K562 (cell line): ENCODE results near the gene LENG8. TPM values are rescaled to one million over a fixed set of nuclear protein-coding genes. Genes with fewer than 3 reads are reported as not detected.

Source experiments
- ATAC-seq: fragments of 200-7000 bp; cut with Tn5 transposase; 3 replicates; pipeline ENCODE4 v1.9.1; 2020; ENCODE audit warnings: moderate library complexity
- BruUV-seq: library from RNA; stranded (reverse); fragments of 400-500 nt; replicated peaks from 2 replicates; lab custom pipeline; 2021; lab: Mats Ljungman, UMichigan
- CTCF ChIA-PET: fragments of 300-600 bp; formaldehyde crosslinking; extraction: SDS; loops from one replicate; lab custom pipeline; 2021; ENCODE audit warnings: low intra/inter-chr PET ratio; lab: Yijun Ruan, JAX
- POLR2A ChIA-PET: fragments of 300-600, 350-650 bp; sonication (Branson Sonifier 250); formaldehyde crosslinking; extraction: SDS; loops from one replicate; lab custom pipeline; 2021; ENCODE audit warnings: antibody characterized with exemption, inconsistent platforms; lab: Yijun Ruan, JAX
- DNase-seq, 4 experiments: peaks; one replicate each; pipeline versions ENCODE4 v3.0.0 to v3.0.0-alpha.2; 2011 to 2018; ENCODE audit warnings: low spot score in 3 of 4, mixed read lengths in 3 of 4; ENCODE audit errors: extremely low read depth in 1 of 4
- FAIRE-seq: peaks from 2 replicates; lab custom pipeline; 2011; peaks lifted over from hg19 to GRCh38; lab: Jason Lieb, UNC
- H2AFZ ChIP-seq: 2 replicates; pipeline ENCODE4 v1.6.0; 2011; ENCODE audit warnings: low read depth, low read length, control low read depth, inconsistent platforms
- H3K27ac ChIP-seq: fragments of 200-600 bp; 3 replicates; pipeline ENCODE4 v1.8.0; 2011; ENCODE audit warnings: low read depth, mild to moderate bottlenecking, control low read depth, inconsistent platforms, low read length, moderate library complexity, mixed read lengths; ENCODE audit errors: extremely low read depth
- H3K27me3 ChIP-seq, 2 experiments: fragments of 300-600 bp in 1 of 2; 2 replicates in 1 of 2; 3 replicates in 1 of 2; pipeline versions ENCODE4 v1.6.0 to v1.8.0; 2011; ENCODE audit warnings: inconsistent platforms in 2 of 2, low read length in 2 of 2, mild to moderate bottlenecking in 1 of 2, mixed read lengths in 1 of 2, moderate library complexity in 1 of 2; ENCODE audit not compliant: control insufficient read depth in 2 of 2, insufficient read depth in 2 of 2
- H3K36me3 ChIP-seq: fragments of 300-600 bp; 3 replicates; pipeline ENCODE4 v1.8.0; 2011; ENCODE audit warnings: mild to moderate bottlenecking, low read length, inconsistent platforms; ENCODE audit not compliant: control insufficient read depth, insufficient read depth
- H3K4me1 ChIP-seq, 2 experiments: fragments of 200-600 bp in 1 of 2; replicated peaks in 1 of 2; 2 replicates in 1 of 2; 3 replicates in 1 of 2; pipeline versions ENCODE4 v1.5.1 to v1.8.0; 2011; ENCODE audit warnings: inconsistent platforms in 2 of 2, low read length in 2 of 2, mild to moderate bottlenecking in 1 of 2, mixed read lengths in 1 of 2, moderate library complexity in 1 of 2; ENCODE audit not compliant: control insufficient read depth in 2 of 2, insufficient read depth in 2 of 2
- H3K4me2 ChIP-seq: 2 replicates; pipeline ENCODE4 v1.6.1; 2011; ENCODE audit warnings: low read length, control low read depth, inconsistent platforms, mixed read lengths; ENCODE audit not compliant: insufficient read depth
- H3K4me3 ChIP-seq: fragments of 200-600 bp; sonication (generic), shearing (Covaris generic); 2 replicates; pipeline ENCODE4 v1.5.1; 2016; ENCODE audit warnings: control low read depth, inconsistent platforms
- H3K79me2 ChIP-seq: fragments of 200-600 bp; 3 replicates; pipeline ENCODE4 v1.8.0; 2011; ENCODE audit warnings: low read length, inconsistent platforms; ENCODE audit not compliant: control insufficient read depth, insufficient read depth
- H3K9ac ChIP-seq, 2 experiments: 2 replicates each; pipeline versions ENCODE4 v1.6.0 to v1.6.1; 2011; ENCODE audit warnings: low read depth in 2 of 2, low read length in 2 of 2, control low read depth in 1 of 2, inconsistent platforms in 1 of 2, mild to moderate bottlenecking in 1 of 2, mixed read lengths in 1 of 2; ENCODE audit not compliant: insufficient read depth in 1 of 2
- H3K9me1 ChIP-seq: one replicate; pipeline ENCODE4 v1.6.0; 2011; ENCODE audit warnings: inconsistent platforms, mild to moderate bottlenecking, low read length, moderate library complexity; ENCODE audit not compliant: control insufficient read depth, insufficient read depth
- H3K9me3 ChIP-seq: replicated peaks from 2 replicates; pipeline ENCODE4 v1.5.1; 2011; ENCODE audit warnings: low read depth, low read length, inconsistent platforms; ENCODE audit not compliant: control insufficient read depth, insufficient read depth
- H4K20me1 ChIP-seq: replicated peaks from 2 replicates; pipeline ENCODE4 v1.6.1; 2011; ENCODE audit warnings: low read length, inconsistent platforms, mixed read lengths; ENCODE audit not compliant: control insufficient read depth, insufficient read depth
- ATF7 ChIP-seq: fragments of 450-650 bp; IDR thresholded peaks from 2 replicates; pipeline ENCODE4 v1.7.1; 2014; ENCODE audit warnings: mild to moderate bottlenecking, moderate library complexity
- BCL6 ChIP-seq: fragments of 250-450 bp; sonication (Bioruptor Pico); IDR thresholded peaks from 2 replicates; pipeline ENCODE4 v1.4.0; 2020
- CTCF ChIP-seq, 3 experiments: IDR thresholded peaks in 2 of 3; conservative IDR thresholded peaks in 1 of 3; 2 replicates each; pipeline ENCODE4 v1.5.1; 2011 to 2012; ENCODE audit warnings: low read length in 3 of 3, mild to moderate bottlenecking in 3 of 3, control low read depth in 2 of 3, improper control_type of control experiment in 1 of 3, inconsistent platforms in 1 of 3, low read depth in 1 of 3, mixed read lengths in 1 of 3, moderate library complexity in 1 of 3; ENCODE audit not compliant: insufficient read depth in 2 of 3
- ETS1 ChIP-seq: conservative IDR thresholded peaks from 2 replicates; pipeline ENCODE4 v1.6.1; 2011; ENCODE audit warnings: low read depth, mild to moderate bottlenecking, low read length; ENCODE audit not compliant: control insufficient read depth
- GTF2A2 ChIP-seq: IDR thresholded peaks from 2 replicates; pipeline ENCODE4 v1.6.1; 2016; ENCODE audit warnings: mild to moderate bottlenecking, missing genetic modification characterization, missing compliant biosample characterization
- HMGXB4 ChIP-seq: sonication (generic); formaldehyde crosslinking; IDR thresholded peaks from 2 replicates; pipeline ENCODE4 v1.8.1; 2023; ENCODE audit warnings: mild to moderate bottlenecking, missing genetic modification reagents
- POLR2G ChIP-seq: fragments of 200-400 bp; formaldehyde crosslinking; IDR thresholded peaks from 2 replicates; pipeline ENCODE4 v1.6.1; 2017; ENCODE audit warnings: low read depth, mild to moderate bottlenecking, antibody characterized with exemption, low read length, moderate library complexity
- RNF2 ChIP-seq: sonication (generic); IDR thresholded peaks from 2 replicates; pipeline ENCODE4 v1.6.1; 2016
- XRCC3 ChIP-seq: fragments of 450-650 bp; IDR thresholded peaks from 2 replicates; pipeline ENCODE4 v1.6.1; 2017; ENCODE audit warnings: mild to moderate bottlenecking, moderate library complexity
- ZBED1 ChIP-seq: IDR thresholded peaks from 2 replicates; pipeline ENCODE4 v1.6.1; 2014
- ZEB2 ChIP-seq: fragments of 450-650 bp; IDR thresholded peaks from 2 replicates; pipeline ENCODE4 v1.6.1; 2016
- ZHX1 ChIP-seq: fragments of 150-350 bp; conservative IDR thresholded peaks from 2 replicates; pipeline ENCODE4 v1.6.1; 2014; ENCODE audit warnings: low read length
- ZNF586 ChIP-seq: fragments of 450-650 bp; formaldehyde crosslinking; conservative IDR thresholded peaks from 2 replicates; pipeline ENCODE4 v1.4.0; 2020; ENCODE audit warnings: mild to moderate bottlenecking, moderate library complexity
- WGBS: fragments of 100-300 bp; shearing (Covaris generic); methylation state at CpG from one replicate; pipeline ENCODE4 v1.1.6; 2016; ENCODE audit warnings: low coverage, mixed read lengths; ENCODE audit not compliant: insufficient coverage; ENCODE audit errors: missing lambda C conversion rate; 5-methylcytosine and 5-hydroxymethylcytosine counted together
- in situ Hi-C: fragments of 300-500 bp; cut with MboI; formaldehyde crosslinking; loops from 4 replicates; pipeline ENCODE4 v1.15.0; 2018; ENCODE audit warnings: inconsistent platforms, mixed read lengths
- intact Hi-C: fragments of 100-400 bp; cut with micrococcal nuclease; formaldehyde crosslinking; loops from 2 replicates; pipeline ENCODE4 v1.14.2; 2022
- polyA plus RNA-seq, 8 experiments: library from polyadenylated mRNA; depleted of rRNA in 4 of 8; stranded (reverse) in 5 of 8; unstranded in 3 of 8; fragments of >200 nt; fragmentation: Nextera tagmentation in 2 of 8; fragmentation: Illumina TruSeq in 1 of 8; extraction: Ambion mirVana in 2 of 8; extraction: Trizol in 1 of 8; gene quantifications; 2 replicates each; pipeline versions ENCODE4 v1.2.1 to v1.2.3, GENCODE V29; 2011 to 2014; ENCODE audit warnings: inconsistent platforms in 1 of 8, missing spikeins in 1 of 8
- total RNA-seq, 7 experiments: library from RNA; depleted of rRNA in 6 of 7; stranded (reverse); fragments of >200 nt in 6 of 7; fragmentation: Illumina TruSeq in 2 of 7; extraction: Trizol in 2 of 7; gene quantifications; 2 replicates each; pipeline versions ENCODE4 v1.2.1 to v1.2.3, GENCODE V29; 2011 to 2021; ENCODE audit warnings: low replicate concordance in 1 of 7

LENG8 gene
- total and polyA plus RNA-seq, 9 of the 15 experiments (the other 6 are each of a cell fraction or from before 2014, with no cell fraction given) = 0.74 to 146 (median 28.1) TPM

GRCh38 chr19:54439174-54439851 lies 9.7 kb upstream of the LENG8 start (continued):
- no peak for TF ChIP-seq HMGXB4 (CRISPR knock-in tag)
- peak; percentile 45 to 63 (median 59); a peak in 5 of 6 replicates for TF ChIP-seq CTCF (IDR thresholded peaks at IDR 0.05 in 2 of 3, conservative IDR thresholded peaks at IDR 0.05 in 1 of 3; ENCODE audit: insufficient read depth in 2 of 3, low read depth in 1 of 3, low read length in 3 of 3)
- TF ChIP-seq GTF2A2 = no peak
- TF ChIP-seq, all 486 proteins: peak for 5

GRCh38 chr19:54440641-54441040 lies 8.4 kb upstream of the LENG8 start:
- BruUV-seq = no TSS peak
- FAIRE-seq = no peak
- Histone ChIP-seq H4K20me1 (peaks cover 5% of the 10 kb centered on the region; the same call in 1 of the 2 replicates), H3K27me3 (no peaks in the 10 kb centered on the region), H3K9me1 (no peaks in the 10 kb centered on the region), H3K4me3 (no peak overlapping the region), H3K4me1 (peaks cover 0 to 9% of the 10 kb centered on the region in 2 experiments; a peak in 2 of 5 replicates), H3K79me2 (peaks cover 8% of the 10 kb centered on the region; the same call in 2 of the 3 replicates), H3K9ac (no peak overlapping the region), H3K9me3 (no peaks in the 10 kb centered on the region), H3K36me3 (peaks cover 29% of the 10 kb centered on the region; the same call in 2 of the 3 replicates), H3K4me2 (no peak overlapping the region), H2AFZ (no peak overlapping the region), H3K27ac (no peak overlapping the region)
- no peak for DNase-seq
- ChIA-PET CTCF (no interaction called here), POLR2A (interaction anchor here (0.7 to 1.3 kb wide), 3 partner anchors 8 to 397 kb away, joined by 3 to 5 read pairs (median 4); partner anchors contain the start of gene LENG8)
- intact Hi-C loops = no loop called here
- no peak for ATAC-seq
- 85% methylated on average over 5 of the region's 5 CpGs for WGBS
- in situ Hi-C loops = no loop called here
- TF ChIP-seq BCL6 (CRISPR knock-in tag) (no peak), POLR2G (no peak), XRCC3 (no peak), ETS1 (no peak), ATF7 (no peak), ZEB2 (no peak), RNF2 (no peak), ZBED1 (no peak), ZHX1 (no peak), ZNF586 (CRISPR knock-in tag) (no peak)
